ENCODE measurements around the gene RBM28.

DNA sequence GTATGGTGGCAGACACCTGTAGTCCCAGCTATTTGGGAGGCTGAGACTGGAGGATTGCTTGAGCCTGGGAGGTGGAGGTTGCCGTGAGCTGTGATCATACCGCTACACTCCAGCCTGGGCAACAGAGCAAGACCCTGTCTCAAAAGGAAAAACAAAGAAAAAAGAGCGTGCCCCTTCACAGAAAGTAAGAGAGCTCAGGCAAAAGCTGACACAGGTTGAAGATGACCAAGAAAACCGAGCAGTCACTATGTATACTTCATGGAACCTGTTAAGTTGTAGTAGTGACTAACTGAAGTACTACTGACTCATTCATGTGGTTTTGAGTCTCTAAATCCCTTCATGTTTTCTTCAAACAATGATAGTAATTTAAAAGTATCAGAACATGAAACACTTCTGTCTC, 19.0 kb upstream of the RBM28 start:
- TF ChIP-seq POLR2A (IDR thresholded peaks at IDR 0.05; ENCODE audit: extremely low read depth, insufficient read length) (no peak), MYC (IDR thresholded peaks at IDR 0.05; ENCODE audit: low read depth, low read length) (no peak)
- TF ChIP-seq, protein P1, sequence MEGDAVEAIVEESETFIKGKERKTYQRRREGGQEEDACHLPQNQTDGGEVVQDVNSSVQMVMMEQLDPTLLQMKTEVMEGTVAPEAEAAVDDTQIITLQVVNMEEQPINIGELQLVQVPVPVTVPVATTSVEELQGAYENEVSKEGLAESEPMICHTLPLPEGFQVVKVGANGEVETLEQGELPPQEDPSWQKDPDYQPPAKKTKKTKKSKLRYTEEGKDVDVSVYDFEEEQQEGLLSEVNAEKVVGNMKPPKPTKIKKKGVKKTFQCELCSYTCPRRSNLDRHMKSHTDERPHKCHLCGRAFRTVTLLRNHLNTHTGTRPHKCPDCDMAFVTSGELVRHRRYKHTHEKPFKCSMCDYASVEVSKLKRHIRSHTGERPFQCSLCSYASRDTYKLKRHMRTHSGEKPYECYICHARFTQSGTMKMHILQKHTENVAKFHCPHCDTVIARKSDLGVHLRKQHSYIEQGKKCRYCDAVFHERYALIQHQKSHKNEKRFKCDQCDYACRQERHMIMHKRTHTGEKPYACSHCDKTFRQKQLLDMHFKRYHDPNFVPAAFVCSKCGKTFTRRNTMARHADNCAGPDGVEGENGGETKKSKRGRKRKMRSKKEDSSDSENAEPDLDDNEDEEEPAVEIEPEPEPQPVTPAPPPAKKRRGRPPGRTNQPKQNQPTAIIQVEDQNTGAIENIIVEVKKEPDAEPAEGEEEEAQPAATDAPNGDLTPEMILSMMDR (IDR thresholded peaks at IDR 0.05; ENCODE audit: low read depth, low read length) = no peak

Measured in NB4 (cell line).